GM12891 (cell line): ENCODE measurements around the gene DAND5.
"Not testable (repeated sequence)": the region's sequence is repeated elsewhere in the genome, so short reads cannot be mapped to it uniquely, and the experiment has no call there.

Experiments used
- DNase-seq: peaks from one replicate; pipeline ENCODE4 v3.0.0; 2011; ENCODE audit warnings: low spot score; ENCODE audit not compliant: insufficient read length
- FAIRE-seq: peaks from 2 replicates; lab custom pipeline; 2011; peaks lifted over from hg19 to GRCh38; lab: Jason Lieb, UNC
- PAX5 ChIP-seq: IDR thresholded peaks from 2 replicates; pipeline ENCODE4 v1.6.1; 2011; ENCODE audit warnings: low read length, moderate library complexity, mild to moderate bottlenecking; ENCODE audit not compliant: insufficient read depth, severe bottlenecking
- POLR2A ChIP-seq: IDR thresholded peaks from 2 replicates; pipeline ENCODE4 v1.6.1; 2011; ENCODE audit warnings: low read depth, low read length, control low read depth
- POLR2AphosphoS5 ChIP-seq: IDR thresholded peaks from 2 replicates; pipeline ENCODE4 v1.6.1; 2011; ENCODE audit warnings: low read depth, low read length, control low read depth
- POU2F2 ChIP-seq: IDR thresholded peaks from 2 replicates; pipeline ENCODE4 v1.6.1; 2011; ENCODE audit warnings: low read depth, mild to moderate bottlenecking, control low read depth, low read length, moderate library complexity
- SPI1 ChIP-seq: IDR thresholded peaks from 2 replicates; pipeline ENCODE4 v1.6.1; 2011; ENCODE audit warnings: low read depth, low read length, control low read depth
- TAF1 ChIP-seq: IDR thresholded peaks from 2 replicates; pipeline ENCODE4 v1.6.1; 2011; ENCODE audit warnings: low read depth, low read length, control low read depth

Gene DAND5

GRCh38 chr19:12953138-12953798, 16.1 kb upstream of the DAND5 start:
- no peak for FAIRE-seq
- TF ChIP-seq PAX5 (no peak), POLR2A (no peak; the same call in 1 of the 2 replicates), TAF1 (no peak), POLR2AphosphoS5 (no peak), SPI1 (no peak), POU2F2 (no peak)
- DNase-seq: no peak

DNA sequence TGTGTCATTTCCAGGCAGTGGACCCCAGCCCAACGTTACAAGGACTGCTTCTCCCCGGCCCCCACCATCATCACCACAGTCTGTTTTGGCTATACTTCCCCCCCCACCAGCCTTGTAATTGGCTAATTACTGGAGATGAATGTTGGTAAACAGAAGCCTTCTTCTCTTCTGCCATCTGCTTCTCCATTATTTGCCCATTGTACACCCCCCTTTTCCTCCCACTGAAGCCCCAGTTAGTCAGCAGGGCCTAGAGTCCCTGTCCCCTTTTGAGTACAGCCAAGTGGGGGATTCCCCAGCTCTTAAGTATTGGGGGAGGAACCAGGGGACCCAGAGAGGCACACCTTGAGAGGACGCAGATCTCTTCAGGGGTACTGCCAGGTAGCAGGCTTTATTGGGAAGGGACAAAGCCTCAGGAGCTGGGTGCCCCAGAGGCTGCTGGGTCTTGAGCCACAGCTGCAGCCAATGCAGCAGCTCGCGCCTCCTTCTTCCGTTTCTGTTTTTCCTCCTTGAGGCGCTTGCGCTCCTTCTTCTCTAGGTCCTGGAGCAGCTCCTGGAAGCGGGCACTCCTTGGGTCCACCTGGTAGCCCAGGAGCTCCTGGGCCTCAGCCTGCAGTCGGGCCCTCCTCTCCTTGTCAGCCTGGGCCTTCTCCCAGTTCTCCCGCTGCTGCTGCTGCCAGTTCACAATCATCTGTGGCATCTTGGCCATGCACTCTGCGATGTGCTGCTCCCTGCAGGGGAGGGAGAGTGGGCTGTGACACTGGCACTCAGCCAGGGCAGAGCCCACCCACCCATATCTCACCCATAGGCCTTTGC, 15.4 kb upstream of the DAND5 start:
- no peak for DNase-seq
- FAIRE-seq: no peak
- TF ChIP-seq POLR2A (peak; percentile 44), POU2F2 (no peak; the same call in 1 of the 2 replicates), SPI1 (no peak)

DNA sequence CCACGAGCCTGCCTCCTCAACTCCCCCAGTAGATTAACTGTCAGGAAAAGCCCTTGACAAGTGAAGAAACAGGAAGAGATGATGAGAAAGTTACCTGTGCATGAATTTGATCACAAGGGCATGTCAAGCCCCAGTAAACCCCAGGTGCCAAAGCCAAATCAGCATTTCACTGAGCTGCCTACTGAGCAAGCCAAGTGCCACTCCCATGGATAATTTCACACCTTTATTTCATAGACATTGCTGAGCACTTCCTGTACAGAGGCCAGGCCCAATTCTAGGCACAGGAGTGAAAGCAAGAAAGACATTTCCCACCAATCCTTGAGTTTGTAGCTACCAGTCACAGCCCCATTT, 14.8 kb upstream of the DAND5 start:
- DNase-seq: no peak
- TF ChIP-seq TAF1: no peak
- no peak for TF ChIP-seq PAX5
- TF ChIP-seq POLR2AphosphoS5: no peak
- peak; percentile 71 for FAIRE-seq

GRCh38 chr19:12955575-12955974, 13.8 kb upstream of the DAND5 start:
- FAIRE-seq, DNase-seq: not testable (repeated sequence)

GRCh38 chr19:12955996-12956395, 13.4 kb upstream of the DAND5 start:
- DNase-seq: no peak
- FAIRE-seq: no peak
- TF ChIP-seq SPI1 (no peak), PAX5 (no peak), TAF1 (no peak), POU2F2 (no peak), POLR2AphosphoS5 (no peak), POLR2A (no peak)

DNA sequence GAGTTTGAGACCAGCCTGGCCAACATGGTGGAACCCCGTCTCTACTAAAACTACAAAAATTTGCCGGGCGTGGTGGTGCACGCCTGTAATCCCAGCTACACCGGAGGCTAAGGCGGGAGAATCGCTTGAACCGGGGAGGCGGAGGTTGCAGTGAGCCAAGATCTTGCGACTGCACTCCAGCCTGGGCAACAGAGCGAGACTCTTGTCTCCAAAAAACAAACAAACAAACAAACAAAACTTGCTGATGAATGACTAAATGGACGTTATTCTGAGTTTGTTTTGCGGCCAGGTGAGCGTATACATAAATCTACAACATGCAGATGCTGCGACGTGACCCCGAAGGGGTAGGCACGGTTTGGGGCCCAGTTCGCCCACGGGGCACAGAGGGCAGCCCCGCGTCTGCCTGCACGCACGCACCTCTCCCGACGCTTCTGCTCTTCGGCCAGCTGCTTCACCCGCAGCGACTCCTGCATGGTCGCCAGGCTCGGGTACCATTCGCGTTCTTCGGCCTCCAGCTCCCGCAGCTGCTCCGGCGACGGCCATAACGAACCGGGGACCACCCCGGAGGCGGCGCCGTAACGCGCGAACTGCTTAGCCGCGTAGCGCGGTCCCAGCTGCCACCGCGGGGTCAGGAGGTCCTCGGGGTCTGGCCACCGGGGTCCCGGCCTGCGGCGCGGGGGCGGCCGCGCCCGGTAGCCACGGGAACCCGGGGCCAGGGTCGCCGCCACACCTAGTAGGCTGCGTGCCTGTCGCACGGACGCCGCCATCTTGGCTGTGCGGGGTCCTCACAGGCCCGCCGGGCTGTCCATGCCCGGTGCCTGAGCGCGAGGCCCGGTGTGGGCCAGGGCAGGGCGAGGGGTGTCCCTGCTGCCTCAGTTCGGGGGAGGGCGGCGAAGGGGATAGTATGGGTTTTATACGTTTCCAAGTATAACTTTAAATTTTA, 12.7 kb upstream of the DAND5 start, which contains the start of gene GADD45GIP1:
GADD45GIP1 (minus strand) TSS at position 778 of the 943 bp plus-strand sequence; CDS start at position 767, 11 bp downstream.
- FAIRE-seq: peak; percentile 93

DNA sequence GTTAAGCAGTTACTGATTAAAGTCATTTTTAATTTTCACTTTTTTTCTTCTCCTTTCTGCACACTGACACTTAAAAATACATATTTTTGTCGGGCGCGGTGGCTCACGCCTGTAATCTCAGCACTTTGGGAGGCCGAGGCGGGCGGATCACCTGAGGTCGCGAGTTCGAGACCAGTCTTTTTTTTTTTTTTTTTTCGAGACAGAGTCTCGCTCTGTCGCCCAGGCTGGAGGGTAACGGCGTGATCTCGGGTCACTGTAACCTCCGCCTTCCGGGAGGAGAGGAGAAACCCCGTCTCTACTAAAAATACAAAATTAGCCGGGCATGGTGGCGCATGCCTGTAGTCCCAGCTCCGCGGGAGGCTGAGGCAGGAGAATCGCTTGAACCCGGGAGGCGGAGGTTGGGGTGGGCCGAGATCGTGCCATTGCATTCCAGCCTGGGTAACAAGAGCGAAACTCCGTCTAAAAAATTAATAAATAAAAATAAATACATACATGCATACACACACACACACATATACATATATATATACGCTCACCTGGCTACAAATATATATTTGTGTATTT, 11.9 kb upstream of the DAND5 start:
- DNase-seq, FAIRE-seq: not testable (repeated sequence)

More for the DNA sequence above, 12.7 kb upstream of the DAND5 start, which contains the start of gene GADD45GIP1:
- peak; percentile 78 for DNase-seq
- TF ChIP-seq PAX5 (no peak), TAF1 (peak; percentile 97), POLR2AphosphoS5 (peak; percentile 93), SPI1 (no peak), POU2F2 (peak; percentile 35; the same call in 1 of the 2 replicates), POLR2A (peak; percentile 92)

DNA sequence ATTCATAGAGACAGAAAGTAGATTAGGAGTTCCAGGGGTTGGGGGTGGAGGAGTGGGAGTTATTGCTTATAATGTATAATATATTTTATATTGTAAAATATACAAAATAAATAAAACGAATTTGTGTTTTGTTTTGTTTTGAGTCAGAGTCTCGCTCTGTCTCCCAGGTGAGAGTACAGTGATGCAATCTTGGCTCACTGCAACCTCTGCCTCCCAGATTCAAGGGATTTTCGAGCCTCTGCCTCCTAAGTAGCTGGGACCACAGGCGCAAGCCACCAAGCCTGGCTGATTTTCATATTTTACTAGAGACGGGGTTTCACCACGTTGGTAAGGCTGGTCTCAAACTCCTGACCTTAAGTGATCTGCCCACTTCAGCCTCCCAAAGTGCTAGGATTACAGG, 9.9 kb upstream of the DAND5 start:
- no peak for TF ChIP-seq TAF1
- no peak for TF ChIP-seq SPI1
- TF ChIP-seq PAX5: no peak
- no peak for TF ChIP-seq POU2F2
- TF ChIP-seq POLR2AphosphoS5: no peak
- no peak for TF ChIP-seq POLR2A
- no peak for FAIRE-seq
- DNase-seq: no peak
